HT1080 (cell line): Measurements from ENCODE around the gene SPNS2. TPM values are rescaled to one million over a fixed set of nuclear protein-coding genes. Genes with fewer than 3 reads are reported as not detected.

Experiments used
- DNase-seq: peaks from one replicate; pipeline ENCODE4 v3.0.0-alpha.2; 2015; ENCODE audit warnings: low read depth
- total RNA-seq: library from RNA; depleted of rRNA; stranded (reverse); fragments of >200 nt; shearing (Covaris generic); gene quantifications from 2 replicates; pipeline ENCODE4 v1.2.3, GENCODE V29; 2014

SPNS2 gene
- total RNA-seq, 1 experiment from 2014 or later: 0.27 TPM

- DNase-seq: no peak
Observed at GRCh38 chr17:4536259-4536741, 37.6 kb downstream of the SPNS2 start.

DNA sequence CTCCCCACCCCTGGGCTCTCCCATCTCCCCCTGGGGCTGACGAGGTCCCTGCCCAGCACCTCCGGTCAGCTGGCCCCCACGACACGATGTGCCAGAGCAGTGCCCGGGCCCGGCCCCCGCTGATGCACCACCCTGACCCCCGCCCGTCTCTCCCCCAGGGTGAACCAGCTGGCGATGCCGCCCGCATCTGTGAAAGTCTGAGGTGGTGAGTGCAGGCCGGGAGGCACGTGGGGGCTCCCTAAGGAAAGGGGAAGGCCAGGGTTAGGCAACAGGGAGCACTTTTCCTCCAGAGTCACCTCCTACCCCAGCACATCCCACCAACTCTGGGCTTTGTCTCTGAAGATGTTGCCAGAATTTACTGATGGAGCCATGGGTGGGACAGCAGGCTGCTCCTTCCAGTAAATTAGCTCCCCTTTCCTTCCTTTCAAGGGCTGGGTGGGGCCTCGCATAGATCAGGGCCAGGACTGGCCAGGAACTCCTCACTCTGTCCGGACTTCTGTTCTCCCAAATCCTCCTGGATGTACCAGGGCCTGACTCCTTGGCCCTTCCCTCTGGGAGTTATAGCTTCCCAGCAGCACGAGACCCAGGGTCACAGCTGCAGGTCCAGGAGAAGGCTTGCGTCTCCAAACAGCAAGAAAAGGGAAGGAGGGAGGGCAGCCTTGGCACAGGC, 38.2 kb downstream of the SPNS2 start:
- no peak for DNase-seq

DNA sequence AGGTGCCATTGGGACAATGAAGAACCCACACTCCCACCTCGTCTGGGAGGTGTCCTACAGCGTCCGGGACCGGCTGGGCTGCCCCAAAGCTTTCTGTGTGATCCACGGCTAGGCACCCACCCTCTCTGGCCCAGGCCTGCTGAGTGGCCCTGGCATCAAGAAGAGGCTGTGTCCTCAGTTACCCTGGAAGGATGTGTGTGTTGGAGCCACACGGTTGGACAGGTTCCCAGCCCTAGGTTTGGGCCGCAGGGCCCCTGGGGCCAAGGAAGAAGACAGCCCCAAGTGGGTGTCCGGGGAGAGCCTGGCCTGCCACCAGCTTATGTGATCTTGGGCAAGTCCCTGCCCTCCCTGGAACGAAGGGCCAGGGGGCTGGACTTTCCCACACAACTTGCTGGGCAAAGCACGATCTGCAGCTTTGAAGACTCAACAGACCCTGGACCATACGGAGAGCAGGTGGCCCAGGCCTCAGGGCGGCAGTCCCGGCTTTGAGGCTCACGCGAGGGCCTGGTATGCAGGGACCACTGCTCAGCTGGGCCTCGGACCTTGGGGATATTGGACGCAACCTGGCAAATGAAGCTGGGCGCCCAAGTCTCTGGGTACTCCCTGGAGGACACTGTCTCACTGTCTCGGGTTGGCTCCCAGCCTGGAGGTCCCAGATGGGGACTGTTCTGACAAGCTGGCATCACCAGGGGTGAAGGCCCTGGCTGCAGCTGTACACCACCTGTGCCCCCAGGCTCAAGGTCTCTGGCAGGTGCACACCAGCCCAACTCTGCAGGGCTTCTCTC, 39.0 kb downstream of the SPNS2 start:
- DNase-seq: no peak

- no peak for DNase-seq
Observed at GRCh38 chr17:4538236-4539002, 39.7 kb downstream of the SPNS2 start.

DNA sequence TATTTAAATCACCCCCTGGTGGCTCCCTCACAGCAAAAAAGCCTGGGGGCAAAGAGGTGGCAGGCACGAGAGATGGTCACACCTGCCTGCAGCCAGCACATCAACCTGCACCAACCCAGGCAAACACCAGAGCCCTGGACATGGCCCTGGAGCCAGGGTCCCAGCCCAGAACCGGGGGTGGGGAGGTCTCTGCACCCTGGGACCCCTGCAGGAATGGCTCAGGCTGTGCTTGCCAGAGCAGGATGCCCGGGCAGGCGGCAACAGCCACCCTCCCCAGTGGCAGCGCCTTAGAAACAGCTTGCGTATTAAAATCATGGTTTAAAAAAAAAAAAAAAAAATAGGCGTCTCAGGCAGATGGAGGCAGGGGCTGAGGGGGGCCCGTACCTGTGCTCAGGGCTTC, 40.3 kb downstream of the SPNS2 start:
- no peak for DNase-seq

GRCh38 chr17:4539576-4540223, 41.0 kb downstream of the SPNS2 start:
- DNase-seq: no peak

DNA sequence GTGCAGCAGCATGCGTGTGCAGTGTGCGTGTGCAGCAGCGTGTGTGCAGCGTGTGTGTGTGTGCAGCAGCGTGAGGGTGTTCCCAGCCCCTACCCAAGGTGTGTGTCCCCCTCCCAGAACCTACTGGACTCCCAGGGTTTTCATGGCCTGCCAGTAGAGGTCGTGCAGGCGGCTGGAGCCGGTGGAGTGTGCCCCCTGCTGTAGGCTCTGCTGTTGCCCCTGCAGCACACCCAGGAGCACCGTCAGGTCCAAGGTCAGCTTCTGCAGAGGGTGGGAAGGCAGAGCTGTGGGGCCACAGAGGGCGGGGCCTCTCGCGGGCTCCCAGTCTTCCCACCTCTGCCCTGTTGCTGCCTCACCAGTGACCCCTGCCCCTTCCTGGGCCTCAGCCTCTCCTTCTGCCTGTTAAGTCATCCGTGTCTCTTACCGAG, 41.6 kb downstream of the SPNS2 start:
- no peak for DNase-seq

GRCh38 chr17:4540687-4541327, 42.1 kb downstream of the SPNS2 start:
- no peak for DNase-seq

- no peak for DNase-seq
Observed at GRCh38 chr17:4541328-4542002, 42.8 kb downstream of the SPNS2 start.

DNA sequence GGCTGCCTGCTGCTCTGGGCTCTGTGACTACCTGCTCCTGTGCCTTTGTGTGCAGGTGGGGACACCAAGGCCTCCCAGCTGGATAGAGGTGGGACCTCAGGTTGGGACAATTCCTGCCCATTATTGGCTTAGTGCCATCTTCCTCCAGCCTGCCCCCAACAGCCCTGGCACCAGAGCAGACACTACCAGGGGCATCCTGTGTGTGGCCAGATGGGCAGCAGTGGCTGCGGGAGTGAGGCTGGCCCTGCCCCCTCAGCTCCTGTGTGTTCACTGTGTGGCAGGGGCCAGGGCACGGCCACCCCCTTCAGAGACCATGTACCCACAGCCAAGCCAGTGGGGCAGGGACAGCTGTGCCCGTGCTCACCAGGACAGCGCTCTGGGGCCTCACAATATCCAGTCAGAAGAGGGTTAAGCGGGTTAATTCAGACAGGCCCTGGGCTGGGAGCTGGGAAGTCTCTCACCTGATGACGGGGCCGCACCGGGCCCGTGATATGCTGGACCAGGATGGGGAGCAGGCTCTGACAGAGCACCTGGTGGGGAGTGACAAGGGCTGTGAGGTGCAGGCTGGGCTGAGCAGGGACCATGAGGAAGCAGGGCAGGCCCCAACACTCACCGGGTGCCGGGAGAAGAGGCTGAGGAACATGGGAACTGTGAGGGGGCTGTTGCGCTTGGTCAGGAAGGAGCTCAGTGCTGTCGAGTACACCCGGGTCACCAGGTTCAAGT, 43.5 kb downstream of the SPNS2 start:
- DNase-seq: no peak

DNA sequence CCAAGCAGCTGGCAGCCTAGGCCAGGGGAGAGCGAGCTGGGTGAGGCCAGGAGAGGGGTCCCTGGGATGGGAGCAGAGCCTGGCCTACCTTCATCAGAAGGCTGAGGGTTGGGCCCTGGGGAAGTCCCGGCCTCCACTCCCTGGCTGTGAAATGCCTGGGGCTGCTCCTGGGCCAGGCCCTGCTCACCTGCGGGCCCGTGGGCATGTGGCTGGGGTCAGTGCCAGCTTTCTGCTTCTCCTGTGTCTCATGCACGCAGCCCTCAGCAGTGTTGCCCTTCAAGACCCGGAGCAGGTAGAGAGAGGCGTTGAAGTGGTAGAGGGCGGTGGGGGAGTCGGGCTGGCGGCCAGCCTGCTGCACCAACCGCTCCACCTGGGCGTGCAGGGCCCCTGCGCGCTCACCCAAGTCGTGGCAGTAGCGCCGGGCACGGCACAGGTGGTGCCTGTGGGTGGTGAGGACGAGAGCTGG, 44.1 kb downstream of the SPNS2 start:
- no peak for DNase-seq

GRCh38 chr17:4543557-4544026, 44.9 kb downstream of the SPNS2 start:
- DNase-seq: no peak

GRCh38 chr17:4544135-4544950, 45.7 kb downstream of the SPNS2 start:
- no peak for DNase-seq

DNA sequence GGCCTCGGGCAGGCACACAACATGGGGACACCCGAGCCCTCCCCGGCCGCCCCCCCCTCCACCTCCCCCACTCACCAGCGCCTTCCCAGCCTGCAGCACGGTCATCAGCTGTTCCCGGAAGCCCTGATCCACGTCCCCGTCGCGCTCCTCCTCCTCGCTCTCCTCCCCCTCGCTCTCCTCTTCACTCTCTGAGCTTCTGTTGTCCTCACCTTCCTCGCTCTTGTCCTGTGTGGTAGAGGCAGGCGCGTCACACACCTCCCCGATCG, 46.2 kb downstream of the SPNS2 start:
- no peak for DNase-seq

GRCh38 chr17:4545217-4545951, 46.7 kb downstream of the SPNS2 start:
- DNase-seq: no peak

- DNase-seq: no peak
Observed at GRCh38 chr17:4547118-4547906, 48.6 kb downstream of the SPNS2 start.

- DNase-seq: no peak
Observed at GRCh38 chr17:4548061-4548461, 49.4 kb downstream of the SPNS2 start.
